ENCODE results near the gene USHBP1. TPM values are rescaled to one million over a fixed set of nuclear protein-coding genes. Genes with fewer than 3 reads are reported as not detected.

USHBP1 gene
- total and polyA plus RNA-seq, 10 of the 15 experiments (the other 5 are each of a cell fraction or from before 2014, with no cell fraction given) = 0.05 to 0.96 (median 0.22) TPM; not detected in 2

GRCh38 chr19:17281391-17282304 is 17.1 kb upstream of the USHBP1 start, which contains the start of gene ANKLE1 (continued):
- TF ChIP-seq NKRF (conservative IDR thresholded peaks at IDR 0.05) = peak; percentile 54
- TF ChIP-seq CHD1 (IDR thresholded peaks at IDR 0.05; ENCODE audit: low read depth, low read length) = no peak
- TF ChIP-seq ZSCAN29 (IDR thresholded peaks at IDR 0.05) = no peak
- TF ChIP-seq RCOR1 (conservative IDR thresholded peaks at IDR 0.05; ENCODE audit: low read depth, low read length) = no peak
- no peak for TF ChIP-seq CBX5 (IDR thresholded peaks at IDR 0.05; ENCODE audit: low read depth)
- TF ChIP-seq TCF3 (IDR thresholded peaks at IDR 0.05; ENCODE audit: borderline replicate concordance, insufficient read depth, low read depth, low read length) = no peak
- TF ChIP-seq EED (IDR thresholded peaks at IDR 0.05; ENCODE audit: low read depth) = no peak
- peak; percentile 31; the same call in 1 of the 2 replicates for TF ChIP-seq MTA2 (IDR thresholded peaks at IDR 0.05; ENCODE audit: low read depth)
- peak; percentile 56 for TF ChIP-seq IKZF1 (conservative IDR thresholded peaks at IDR 0.05)
- no peak for TF ChIP-seq ETV6 (conservative IDR thresholded peaks at IDR 0.05 in 1 of 2, IDR thresholded peaks at IDR 0.05 in 1 of 2; ENCODE audit: borderline replicate concordance in 1 of 2, low read depth in 1 of 2)
- no peak for TF ChIP-seq MYC (IDR thresholded peaks at IDR 0.05; ENCODE audit: insufficient read depth, insufficient read length, insufficient replicate concordance, low read length, severe bottlenecking)
- 0 out of 2 replicates have a peak, but pooled peaks have one; percentile 30 for TF ChIP-seq ZNF207 (IDR thresholded peaks at IDR 0.05; ENCODE audit: borderline replicate concordance)
- TF ChIP-seq CREM (IDR thresholded peaks at IDR 0.05; ENCODE audit: low read depth) = 0 out of 2 replicates have a peak, but pooled peaks have one; percentile 21
- no peak for TF ChIP-seq RELB (IDR thresholded peaks at IDR 0.05; ENCODE audit: low read depth)
- TF ChIP-seq ELK1 (IDR thresholded peaks at IDR 0.05; ENCODE audit: low read depth, low read length) = no peak
- no peak for TF ChIP-seq ZNF24 (IDR thresholded peaks at IDR 0.05)
- TF ChIP-seq BCLAF1 (IDR thresholded peaks at IDR 0.05) = no peak
- no peak for TF ChIP-seq FOXK2 (IDR thresholded peaks at IDR 0.05)
- TF ChIP-seq TCF12 (IDR thresholded peaks at IDR 0.05; ENCODE audit: low read depth, low read length) = no peak
- no peak for TF ChIP-seq CHD2 (IDR thresholded peaks at IDR 0.05; ENCODE audit: borderline replicate concordance, low read depth, low read length)
- TF ChIP-seq HDAC6 (IDR thresholded peaks at IDR 0.05; ENCODE audit: unreplicated experiment) = no peak

Data from GM12878 (cell line).